Body of pancreas (tissue), 4 donors: ENCODE results near the gene DOCK4.

Experiments
- CTCF ChIP-seq, 7 experiments: fragments of 450-650 bp in 4 of 7; fragments of 200-600 bp in 3 of 7; sonication (generic) in 3 of 7; IDR thresholded peaks; one replicate each; pipeline ENCODE4 v1.5.1; 2016 to 2019; ENCODE audit warnings: antibody characterized with exemption in 7 of 7
- POLR2A ChIP-seq, 3 donors: fragments of 450-650 bp; IDR thresholded peaks; one replicate each; pipeline ENCODE4 v1.6.1; 2016; ENCODE audit warnings: antibody characterized with exemption in 3 of 3, mild to moderate bottlenecking in 2 of 3

- TF ChIP-seq CTCF (IDR thresholded peaks at IDR 0.05) (no peak), POLR2A (IDR thresholded peaks at IDR 0.05) (no peak)
These were observed 213.6 kb downstream of the DOCK4 start for GRCh38 chr7:111992601-111993000.
